ENCODE results near the gene RNF222.
A peak's percentile ranks its signal among the peaks of the same experiment; 100 is the strongest.
"Not testable (repeated sequence)": the region's sequence is repeated elsewhere in the genome, so short reads cannot be mapped to it uniquely, and the experiment has no call there.

The RNF222 gene

DNA sequence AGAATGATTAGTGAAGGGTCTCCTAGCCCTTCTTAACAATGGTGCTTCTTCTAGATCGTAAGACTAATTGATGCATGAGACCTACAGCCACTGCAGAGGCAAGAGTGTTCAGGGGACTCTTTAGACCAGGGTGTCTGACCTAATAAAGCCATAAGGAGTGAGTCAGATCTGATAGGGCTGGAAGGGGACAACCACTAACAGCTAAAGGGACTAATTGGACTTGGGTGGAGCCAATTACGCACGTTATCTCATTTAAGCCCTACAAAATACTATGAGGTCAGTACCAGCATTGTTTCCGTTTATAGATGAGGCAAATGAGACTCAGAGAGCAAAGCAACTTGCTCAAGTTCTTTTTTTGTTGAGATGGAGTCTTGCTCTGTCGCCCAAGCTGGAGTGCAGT lies 14.5 kb upstream of the RNF222 start:
- no peak for DNase-seq (ENCODE audit: low spot score)

DNA sequence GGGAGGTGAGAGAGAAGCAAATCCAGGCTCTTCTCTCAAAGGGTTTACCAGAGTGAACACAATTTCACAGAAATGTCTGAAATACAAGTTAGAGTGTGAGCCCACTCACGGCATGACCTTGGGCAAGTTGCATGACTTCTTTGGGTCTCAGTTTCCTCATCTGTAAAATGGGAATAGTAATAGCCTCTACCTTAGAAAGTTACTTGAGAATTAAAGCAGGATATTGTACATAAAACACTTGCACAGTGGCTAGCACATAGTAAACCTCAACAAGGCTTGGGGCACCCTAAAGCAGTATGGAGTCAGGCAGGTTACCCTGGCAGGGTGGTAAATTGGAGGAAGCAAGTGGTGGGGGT lies 13.2 kb upstream of the RNF222 start:
- DNase-seq (ENCODE audit: low spot score) = no peak

DNA sequence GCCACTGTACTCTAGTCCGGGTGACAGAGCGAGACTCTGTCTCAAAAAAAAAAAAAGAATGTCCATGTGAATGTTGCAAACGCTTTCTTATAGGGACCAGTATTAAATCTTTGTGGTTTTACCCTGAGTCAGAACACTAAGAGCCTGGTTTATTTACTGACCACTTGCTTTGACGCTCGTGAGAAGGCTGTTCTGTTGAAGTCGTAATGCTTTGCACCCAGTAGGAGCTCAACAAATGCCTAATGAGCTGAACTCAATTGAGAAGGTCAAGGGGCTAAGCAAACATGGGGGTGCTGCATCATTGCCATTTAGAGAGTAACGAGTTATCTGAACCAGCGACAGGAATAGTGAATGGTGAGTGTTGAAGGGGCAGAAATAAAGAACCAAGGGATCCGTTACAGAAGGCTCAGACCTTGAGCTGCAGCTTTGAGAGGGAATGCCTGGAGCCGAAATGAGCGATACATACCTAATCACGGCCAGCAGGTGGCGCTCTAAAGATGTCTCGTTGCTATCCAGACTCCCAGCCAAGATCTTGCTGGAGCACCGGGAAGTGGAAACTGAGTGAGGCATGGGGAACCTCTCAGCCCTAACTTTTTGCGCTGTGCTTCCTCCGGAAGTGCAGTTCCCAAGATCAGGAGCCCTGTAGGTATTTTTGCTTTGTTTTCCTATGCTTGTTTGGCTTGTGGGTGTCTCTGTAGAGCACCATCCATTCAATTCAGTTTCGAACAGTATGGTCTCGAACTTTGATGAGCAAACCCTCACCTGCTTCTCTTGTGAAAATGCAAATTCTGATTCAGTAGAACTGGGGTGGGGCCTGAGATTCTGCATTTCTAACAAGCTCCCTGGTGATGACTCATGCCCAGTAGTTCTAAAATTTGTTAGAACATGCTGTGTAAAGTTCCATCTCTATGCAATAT lies 12.6 kb upstream of the RNF222 start:
- peak; percentile 83 for DNase-seq (ENCODE audit: low spot score)

DNA sequence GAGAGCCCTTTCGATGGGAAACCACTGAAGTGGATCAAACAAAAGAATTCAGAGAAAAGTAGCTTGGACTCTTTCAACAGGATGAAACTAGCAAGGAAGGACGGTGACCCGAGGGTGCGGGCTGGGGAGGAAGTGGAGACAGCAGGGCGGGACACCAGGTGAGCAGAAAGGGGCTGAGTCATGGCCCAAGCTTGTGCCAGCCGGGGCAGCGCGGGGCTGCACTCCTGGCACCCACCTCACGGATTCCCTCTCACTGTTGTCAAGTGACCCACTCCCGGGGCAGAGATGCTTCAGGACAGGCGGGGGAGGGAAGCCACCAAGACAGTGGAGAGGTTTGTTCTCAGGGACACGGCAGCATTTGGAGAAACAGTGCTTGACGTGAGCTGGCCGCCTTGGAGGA lies 10.7 kb upstream of the RNF222 start:
- DNase-seq (ENCODE audit: low spot score) = no peak

DNA sequence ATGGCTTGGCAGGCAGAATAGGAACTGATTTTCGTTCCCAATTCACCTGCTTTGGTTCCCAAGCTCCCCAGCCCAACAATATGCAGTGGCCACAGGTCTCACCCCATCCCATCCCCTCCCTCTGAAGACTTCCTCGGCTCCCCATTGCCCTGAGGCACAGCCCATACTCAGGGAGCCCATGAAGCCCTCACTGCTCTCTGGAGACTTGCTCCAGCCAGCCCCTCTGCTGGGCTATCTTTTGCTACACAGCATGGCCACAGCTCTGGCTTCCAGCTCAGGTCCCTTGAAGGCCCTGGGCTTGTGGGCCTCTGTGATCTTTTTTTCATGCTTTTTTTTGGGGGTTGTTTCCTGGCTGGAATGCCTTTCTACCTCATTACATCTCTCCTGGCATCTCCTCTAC lies 8.5 kb upstream of the RNF222 start:
- DNase-seq (ENCODE audit: low spot score) = no peak

DNA sequence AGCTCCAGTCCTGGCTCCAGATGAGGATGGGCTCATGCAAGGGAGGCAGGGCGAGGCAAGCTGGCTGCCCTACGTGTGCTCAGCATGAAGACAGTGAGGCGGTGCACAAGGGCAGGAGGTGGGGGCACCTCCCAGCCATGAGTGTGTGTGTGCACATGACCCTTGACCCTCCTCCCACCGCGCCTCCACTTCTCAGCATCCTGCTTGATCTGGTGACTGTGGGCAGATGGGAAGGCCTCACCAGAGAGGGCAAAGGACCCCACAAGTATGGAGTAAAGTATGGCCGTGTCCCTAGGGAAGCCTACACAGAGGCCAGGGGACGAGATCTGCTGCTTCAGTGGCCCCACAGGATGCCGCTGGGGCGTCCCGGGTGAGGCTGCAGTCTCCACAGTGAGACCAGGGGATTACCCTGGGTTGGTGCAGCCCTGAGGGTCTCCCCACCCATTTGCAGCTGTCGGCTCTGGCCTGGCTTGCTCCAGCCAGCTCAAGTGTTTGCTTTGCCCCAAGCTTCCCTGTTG lies 7.9 kb upstream of the RNF222 start:
- DNase-seq (ENCODE audit: low spot score) = no peak

DNA sequence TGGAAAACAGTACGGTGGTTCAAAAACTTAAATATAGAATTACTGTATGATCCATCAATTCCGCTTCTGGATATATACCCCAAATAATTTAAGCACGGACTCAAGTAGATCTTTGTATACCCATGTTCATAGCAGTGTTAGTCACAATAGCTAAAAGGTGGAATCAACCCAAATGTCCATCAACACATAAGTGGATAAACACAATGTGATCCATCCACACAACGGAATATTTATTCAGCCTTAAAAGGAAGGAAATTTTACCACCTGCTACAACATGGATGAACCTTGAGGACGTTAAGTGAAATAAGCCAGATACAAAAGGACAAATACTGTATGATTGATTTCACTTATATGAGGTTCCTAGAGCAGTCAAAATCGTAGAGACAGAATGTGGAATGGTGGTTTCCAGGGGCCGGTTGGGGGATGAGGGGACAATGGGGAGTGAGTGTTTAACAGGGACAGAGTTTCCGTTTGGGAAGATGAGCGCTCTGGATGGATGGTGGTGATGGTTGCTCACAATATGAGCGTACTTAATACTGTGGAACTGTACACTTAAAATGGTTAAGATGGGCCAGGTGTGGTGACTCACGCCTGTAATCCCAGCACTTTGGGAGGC lies 5.4 kb upstream of the RNF222 start:
- DNase-seq (ENCODE audit: low spot score) = no peak

DNA sequence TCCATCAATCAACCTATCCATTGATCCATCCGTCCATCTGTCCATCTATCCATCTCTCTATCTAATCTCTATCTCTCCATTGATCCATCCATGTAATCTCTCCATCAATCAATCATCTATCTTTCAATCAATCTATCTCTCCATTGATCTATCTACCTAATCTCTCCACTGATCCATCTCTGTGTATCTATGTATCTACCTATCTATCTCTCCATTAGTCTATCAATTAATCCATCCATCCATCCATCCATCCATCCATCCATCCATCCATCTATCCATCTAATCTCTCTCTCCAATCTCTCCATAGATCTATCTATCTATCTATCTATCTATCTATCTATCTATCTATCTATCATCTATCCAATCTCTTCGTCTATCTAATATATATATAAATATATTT lies 3.5 kb upstream of the RNF222 start:
- DNase-seq (ENCODE audit: low spot score) = no peak

DNA sequence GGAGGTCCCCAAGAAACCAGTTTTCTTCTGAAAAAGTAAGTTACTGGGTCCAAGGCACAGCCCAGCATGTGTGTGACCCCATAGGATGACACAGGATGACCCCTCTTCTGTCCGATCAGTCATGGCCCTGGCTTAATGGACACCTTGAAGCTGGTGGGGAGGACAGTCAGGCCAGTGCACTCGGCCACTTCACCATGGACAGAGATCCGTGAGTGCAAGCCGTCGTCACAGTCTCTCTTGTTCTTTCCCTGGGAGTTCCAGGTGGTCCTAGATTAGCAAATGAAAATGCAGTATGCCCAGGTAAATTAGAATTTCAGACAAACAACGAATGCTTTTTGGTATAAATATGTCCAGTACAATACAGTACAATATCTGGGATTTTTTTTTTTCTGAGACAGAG lies 1.4 kb upstream of the RNF222 start:
- DNase-seq (ENCODE audit: low spot score) = no peak

DNA sequence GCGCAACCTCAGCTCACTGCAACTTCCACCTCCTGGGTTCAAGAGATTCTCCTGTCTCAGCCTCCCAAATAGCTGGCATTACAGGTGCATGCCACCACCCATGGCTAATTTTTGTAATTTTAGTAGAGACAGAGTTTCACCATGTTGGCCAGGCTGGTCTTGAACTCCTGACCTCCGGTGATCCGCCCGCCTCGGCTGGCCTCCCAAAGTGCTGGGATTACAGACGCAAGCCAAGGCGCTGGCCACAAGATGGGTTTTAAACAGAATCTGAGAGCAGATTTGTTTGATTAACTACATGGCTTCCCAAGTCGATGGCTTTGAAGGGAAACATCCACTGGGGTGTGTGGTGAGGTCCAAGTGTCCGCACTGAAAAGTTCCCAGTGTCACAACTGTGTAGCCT lies 3.1 kb downstream of the RNF222 start:
- not testable (repeated sequence) for DNase-seq (ENCODE audit: low spot score)

DNA sequence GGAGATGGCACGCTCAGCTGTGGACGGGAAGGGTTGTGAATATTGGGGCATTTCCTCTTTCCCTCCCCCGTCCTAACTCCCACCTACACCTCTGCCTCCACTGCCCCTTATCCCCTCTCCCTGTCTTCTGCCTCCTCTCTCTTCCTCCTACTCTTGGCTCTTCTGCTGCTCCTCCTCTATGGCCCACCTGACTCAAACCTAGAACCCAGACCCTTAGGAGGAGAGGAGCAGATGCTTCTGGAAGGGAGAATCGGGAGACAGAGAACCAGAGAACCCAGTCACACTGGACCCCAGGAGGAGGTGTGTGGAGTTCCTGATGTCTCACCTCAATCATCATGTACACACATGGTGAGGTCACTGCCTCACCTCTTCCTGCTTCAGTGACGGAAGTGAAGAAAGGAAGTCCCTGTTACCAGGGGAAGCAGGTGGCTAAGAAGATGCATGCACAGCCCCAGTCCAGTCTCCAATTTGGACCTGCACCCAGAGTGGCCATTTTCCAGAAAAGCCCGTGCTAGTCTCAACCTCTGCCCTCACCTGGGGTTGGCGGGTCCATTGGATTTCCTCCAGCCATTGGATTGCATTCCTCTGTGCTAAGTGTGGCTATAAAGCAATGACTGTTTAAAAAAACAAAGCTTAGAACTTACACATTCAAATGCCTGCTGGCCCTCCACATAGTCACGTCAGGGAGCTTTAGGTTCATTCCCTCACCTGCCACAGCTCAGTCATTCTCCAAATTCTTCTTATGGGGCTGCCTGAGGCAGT lies 4.0 kb downstream of the RNF222 start:
- DNase-seq (ENCODE audit: low spot score) = no peak

DNA sequence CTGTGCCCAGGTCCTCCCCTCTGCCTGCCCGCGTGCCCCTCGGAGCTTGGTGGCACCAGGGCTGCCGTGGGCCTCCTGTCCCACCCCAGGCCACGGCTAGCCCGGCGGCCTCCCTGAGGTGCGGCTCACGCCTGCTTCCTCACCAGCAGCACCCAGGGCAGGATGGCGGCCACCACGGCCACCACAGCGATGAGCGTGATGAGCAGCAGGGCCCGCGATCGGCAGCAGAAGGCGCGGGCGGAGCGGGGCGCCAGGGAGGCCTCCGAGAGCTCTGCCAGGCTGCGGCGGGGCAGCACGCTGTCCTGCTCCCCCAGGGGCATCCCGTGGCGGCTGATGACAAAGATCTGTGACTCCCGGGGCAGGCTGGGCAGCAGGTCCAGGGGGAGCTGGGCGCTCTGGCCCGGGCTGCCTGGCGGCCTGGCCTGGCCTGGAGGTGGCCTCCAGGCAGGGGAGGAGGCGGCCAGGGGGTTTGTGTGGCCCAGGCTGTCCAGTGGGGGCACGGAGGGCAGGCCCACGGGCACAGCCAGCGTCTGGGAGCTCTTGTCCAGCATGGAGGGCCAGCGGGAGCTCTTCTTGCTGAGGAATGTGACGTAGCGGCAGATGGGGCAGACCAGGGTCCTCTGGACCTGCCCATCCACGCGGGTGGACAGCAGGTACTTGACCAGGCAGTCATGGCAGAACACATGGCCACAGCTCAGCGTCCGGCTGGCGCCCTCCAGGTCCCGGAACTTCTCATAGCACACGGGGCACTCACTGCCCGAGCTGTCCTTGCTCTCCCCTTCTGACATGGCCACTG lies 4.8 kb downstream of the RNF222 start:
- no peak for DNase-seq (ENCODE audit: low spot score)

DNA sequence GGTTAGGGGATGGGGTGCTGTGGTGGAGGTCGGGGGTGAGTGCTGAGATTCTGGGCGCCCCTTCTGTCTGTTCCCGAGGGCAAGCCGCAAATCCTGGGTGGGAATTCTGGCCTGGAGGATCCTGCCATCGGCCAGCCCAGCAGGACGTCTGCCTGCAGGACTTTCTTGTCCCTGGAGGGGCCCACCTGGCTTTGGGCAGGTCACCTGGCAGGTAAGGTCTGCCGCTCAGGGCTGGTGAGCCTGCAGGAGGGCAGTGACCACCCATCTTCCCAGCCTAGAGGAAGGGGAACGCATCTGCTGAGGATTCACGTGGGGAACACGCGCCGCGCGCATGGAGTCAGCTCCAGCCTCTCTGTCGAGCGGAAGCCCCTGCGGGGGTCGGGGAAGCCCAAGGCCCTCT lies 5.4 kb downstream of the RNF222 start:
- DNase-seq (ENCODE audit: low spot score) = no peak

DNA sequence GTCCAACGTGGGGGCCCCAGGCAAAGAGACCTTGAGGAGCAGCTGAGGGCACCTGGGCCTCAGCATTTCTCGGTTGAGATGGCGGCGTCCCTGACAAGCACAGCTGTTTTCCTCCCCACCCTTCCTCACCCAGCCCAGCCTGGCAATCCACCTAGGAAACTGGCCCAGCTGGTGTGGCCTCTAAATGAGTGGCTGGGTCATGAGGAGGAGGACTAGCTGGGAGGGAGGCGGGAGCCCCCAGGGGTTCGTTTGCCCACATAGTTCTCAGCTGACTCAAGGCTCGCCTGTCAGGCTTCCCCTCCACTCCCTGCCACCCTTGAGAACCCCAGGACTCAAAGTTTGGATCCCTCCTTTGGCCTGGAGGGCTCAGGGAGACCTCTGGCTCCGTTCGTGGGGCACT lies 5.9 kb downstream of the RNF222 start:
- no peak for DNase-seq (ENCODE audit: low spot score)

DNA sequence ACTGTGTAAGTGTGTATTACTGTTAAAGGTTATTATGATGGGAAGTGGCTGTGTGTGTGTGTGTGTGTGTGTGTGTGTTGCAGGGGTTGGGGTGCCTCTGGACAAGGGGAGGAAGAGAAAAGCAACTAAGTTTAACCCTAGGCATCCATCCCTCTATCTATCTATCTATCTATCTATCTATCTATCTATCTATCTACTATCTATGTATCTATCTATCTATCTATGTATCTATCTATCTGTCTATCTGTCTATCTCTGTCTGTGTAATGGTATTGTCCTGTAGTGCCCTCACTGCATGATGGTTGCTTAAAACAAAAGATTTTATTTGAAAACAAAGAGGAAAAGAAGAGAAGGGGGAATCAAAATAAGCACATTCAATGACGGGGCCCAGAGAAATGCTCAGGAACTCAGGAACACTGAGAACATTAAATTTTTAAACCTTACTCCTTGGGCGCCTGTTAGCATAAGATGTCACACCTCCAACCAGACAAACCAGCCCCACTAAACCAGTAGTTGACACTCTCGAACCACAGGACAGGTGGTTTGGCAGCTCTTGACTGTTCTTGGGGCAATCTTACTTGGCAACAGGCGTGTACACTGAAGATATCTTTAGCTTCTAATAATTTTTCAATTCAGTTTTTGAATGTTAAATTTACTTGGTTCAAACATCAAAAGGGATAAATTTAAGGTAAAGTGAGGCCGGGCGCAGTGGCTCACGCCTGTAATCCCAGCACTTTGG lies 9.5 kb downstream of the RNF222 start:
- DNase-seq (ENCODE audit: low spot score) = no peak

DNA sequence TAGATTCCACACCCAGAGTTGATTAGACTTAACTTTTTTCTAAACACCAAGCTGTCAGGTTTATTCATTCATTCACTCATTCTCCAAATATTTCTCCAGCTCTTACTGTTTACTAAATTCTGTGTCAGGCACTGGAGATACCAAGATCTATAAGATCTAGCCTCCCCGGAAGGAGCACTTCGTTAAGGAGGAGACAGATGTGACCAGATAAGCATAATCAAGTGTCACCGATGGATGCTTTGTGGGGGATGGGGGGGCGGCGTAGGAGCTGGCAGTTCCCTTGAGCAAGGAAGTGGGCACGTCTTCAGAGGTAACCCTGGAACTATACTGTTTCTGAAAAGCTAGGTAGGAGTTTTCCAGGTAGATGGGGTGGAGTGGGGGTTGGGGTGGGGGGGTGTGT lies 10.8 kb downstream of the RNF222 start:
- DNase-seq (ENCODE audit: low spot score) = no peak

DNA sequence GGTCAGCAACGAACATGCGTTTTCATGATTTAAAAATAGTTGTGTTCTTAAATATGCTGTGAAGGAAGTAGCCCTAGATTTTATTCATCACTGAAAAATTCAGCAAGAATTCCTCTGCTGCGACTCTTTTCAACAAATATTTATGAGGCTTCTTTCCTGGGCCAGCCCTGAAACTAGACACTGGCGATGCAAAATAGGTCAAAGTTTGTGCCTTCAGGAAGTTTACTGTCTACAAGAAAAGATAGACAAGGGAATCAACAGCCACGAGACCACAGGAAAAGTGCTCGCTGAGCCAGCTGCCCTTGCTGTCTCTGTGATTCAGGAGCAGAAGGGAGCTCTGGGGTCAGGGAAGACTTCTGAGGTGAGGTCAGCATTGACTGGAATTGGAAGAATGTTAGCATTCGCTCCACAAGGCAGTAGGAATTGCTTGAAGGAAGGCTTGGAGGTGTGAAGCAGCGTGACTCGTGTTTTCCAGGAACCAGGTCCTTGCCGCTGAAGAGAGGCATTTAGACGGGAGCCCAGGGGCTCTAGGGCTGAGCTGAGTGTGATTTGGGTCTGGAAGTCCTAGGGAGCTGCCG lies 12.7 kb downstream of the RNF222 start:
- no peak for DNase-seq (ENCODE audit: low spot score)

DNA sequence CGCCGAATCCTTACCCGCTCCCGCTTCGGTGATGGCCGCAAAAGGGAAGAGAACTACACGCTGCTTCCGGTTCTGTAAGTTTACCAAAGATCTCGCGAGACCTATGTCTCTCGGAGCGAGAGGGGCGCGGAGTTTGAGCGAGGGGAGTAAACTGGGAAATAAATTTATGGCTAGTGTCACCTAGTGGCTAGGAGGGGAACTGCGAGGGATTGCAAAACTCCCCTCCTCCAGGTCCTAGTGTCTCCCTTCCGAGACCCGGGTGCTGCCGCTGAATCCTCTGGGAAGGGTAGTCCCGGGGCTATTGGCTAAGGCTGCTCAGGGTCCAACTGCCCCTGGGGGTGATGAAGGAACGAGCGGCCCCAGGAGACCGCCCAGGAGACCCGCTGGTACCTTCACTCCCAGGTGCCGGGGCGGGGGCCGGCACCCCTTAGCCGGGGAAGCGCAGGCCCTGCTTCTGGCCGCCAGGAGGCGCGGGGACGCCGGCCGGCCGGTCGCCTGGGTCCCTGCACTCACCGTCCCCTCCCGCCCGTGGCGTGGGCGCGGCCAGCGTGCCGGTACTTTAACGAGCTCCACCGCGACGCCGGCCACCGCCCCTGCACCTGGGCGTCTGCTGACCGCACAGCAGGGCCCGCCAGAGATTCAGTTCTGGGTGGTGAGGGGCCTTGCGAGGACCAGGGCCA lies 14.3 kb downstream of the RNF222 start, which contains the start of gene RPL26:
Gene RPL26 (minus strand): TSS at position 51 of the 680 bp plus-strand sequence. CDS start 883 bp downstream, outside the sequence.
- peak; percentile 98 for DNase-seq (ENCODE audit: low spot score)

DNA sequence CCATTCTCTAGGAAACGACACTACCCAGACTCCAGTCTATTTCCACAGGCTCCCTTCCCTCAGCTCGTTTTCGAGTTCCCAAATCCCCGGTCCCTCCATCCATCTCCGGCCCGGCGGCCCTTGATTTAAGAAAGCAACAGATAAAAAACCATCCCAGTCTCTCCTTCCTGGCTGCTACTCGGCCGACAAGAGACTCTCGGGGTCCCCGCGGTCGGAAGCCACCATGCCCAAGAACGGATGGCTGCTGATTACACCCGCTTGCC lies 14.8 kb downstream of the RNF222 start:
- no peak for DNase-seq (ENCODE audit: low spot score)

Measured in globus pallidus (tissue), 1 donor.